ENCODE measurements around the gene IFIT1.

DNA sequence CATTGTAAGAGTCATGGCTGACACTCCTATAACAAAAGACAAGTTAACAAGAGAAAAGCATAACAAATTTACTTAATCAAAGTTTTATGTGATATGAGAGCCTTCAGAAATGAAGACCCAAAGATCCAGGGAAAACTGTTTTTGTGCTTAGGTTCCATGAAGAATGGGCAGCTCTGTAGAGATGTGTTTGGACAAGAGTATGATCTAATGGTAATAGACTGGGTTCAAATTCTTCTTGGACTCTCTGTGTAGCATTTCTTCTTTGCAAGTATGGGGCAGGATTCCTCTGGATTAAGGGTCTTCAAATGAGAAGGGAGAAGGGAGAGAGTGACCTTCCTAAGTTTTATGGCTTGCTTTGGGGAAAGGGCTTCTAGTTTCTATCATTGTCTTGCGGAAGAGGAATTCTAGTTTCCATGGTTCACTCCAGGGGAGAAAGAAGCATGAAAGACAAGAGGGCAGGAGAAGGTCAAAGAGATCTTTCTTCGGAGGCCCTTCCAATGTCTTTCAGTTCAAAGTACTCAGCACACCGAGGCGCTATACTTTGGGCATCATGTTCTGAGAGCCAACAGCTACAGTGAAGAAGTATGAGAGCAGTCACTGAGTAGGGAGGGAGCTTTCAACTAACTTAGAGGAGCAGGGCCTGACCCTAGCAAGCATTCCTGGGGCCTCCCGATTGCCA, 49.2 kb upstream of the IFIT1 start:
- TF ChIP-seq, protein P1, sequence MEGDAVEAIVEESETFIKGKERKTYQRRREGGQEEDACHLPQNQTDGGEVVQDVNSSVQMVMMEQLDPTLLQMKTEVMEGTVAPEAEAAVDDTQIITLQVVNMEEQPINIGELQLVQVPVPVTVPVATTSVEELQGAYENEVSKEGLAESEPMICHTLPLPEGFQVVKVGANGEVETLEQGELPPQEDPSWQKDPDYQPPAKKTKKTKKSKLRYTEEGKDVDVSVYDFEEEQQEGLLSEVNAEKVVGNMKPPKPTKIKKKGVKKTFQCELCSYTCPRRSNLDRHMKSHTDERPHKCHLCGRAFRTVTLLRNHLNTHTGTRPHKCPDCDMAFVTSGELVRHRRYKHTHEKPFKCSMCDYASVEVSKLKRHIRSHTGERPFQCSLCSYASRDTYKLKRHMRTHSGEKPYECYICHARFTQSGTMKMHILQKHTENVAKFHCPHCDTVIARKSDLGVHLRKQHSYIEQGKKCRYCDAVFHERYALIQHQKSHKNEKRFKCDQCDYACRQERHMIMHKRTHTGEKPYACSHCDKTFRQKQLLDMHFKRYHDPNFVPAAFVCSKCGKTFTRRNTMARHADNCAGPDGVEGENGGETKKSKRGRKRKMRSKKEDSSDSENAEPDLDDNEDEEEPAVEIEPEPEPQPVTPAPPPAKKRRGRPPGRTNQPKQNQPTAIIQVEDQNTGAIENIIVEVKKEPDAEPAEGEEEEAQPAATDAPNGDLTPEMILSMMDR (IDR thresholded peaks at IDR 0.05): no peak
- TF ChIP-seq POLR2A (IDR thresholded peaks at IDR 0.05): no peak

All from lower leg skin (tissue), 3 donors.